Fibroblast of skin of back (primary cell): Measurements from ENCODE around the gene NUDT3.
"Not testable (repeated sequence)": the region's sequence is repeated elsewhere in the genome, so short reads cannot be mapped to it uniquely, and the experiment has no call there.

Source experiments
- DNase-seq: peaks from one replicate; pipeline ENCODE4 v3.0.0-alpha.2; 2013

The NUDT3 gene

DNA sequence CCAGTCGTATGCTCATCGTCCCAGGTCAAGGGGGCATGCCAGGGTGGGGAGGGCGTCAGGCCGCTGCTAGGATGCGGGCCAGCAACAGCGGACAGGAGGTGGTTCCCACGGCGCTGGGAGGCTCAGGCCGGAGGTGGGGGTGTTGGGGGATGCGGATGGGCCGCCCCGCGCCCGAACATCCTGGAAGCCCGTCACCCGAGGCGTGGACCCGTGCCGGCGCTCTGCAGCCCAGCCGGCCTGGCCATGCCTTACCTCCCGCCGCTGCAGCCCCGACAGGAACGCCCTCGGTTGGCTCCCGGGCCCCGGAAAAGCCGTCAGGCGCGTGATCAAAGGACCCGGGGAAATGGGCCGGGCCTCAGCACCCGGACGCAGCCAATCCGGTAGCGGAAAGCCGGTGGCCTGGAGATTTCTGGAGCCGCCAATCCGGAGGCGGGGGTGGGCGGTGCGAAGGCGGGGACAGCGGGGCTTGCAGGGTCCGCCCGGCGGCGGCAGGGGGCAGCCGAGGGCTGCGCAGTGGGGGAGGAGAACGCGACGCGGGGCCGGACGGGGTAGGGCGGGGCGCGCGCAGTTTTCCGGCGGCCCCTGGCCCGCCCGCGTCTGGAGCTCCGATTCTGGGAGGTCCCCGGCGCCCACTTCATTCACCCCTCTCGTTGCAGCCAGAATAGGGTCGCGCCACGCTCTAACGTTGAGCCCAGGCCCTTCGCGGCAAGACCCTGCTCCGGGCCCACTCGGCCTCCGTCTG is 143.6 kb downstream of the NUDT3 start, which contains the start of gene SMIM29:
Gene SMIM29 (minus strand): TSS at position 280 of the 742 bp plus-strand sequence. CDS start 1,215 bp downstream, outside the sequence.
- DNase-seq, result peak; percentile 94

DNA sequence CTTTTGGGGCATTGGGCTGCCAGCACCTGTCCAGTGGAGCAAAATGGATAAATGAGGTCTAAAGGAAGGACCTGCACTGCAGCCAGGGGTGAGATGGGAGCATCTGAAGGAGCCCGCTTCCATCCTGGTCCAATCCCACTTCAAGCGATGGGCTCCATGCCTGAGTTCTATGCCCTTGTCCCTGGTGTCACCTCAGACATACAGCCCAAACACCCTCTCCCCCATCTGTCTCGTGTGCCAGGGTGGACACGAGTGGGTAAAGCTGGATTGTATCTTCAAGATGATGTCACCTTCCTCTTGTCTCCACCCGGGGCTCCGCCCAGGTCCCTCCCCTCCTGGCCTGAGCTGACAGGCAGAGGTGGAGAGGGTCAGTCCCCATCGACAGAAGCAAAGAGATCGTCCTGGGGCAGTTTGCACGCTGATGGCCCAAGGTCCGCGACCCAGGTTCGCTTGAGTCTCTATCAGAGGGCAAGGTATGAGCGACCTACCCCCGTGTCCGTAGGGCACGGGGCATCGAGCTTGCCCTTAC is 144.2 kb downstream of the NUDT3 start:
- peak; percentile 42 for DNase-seq

DNA sequence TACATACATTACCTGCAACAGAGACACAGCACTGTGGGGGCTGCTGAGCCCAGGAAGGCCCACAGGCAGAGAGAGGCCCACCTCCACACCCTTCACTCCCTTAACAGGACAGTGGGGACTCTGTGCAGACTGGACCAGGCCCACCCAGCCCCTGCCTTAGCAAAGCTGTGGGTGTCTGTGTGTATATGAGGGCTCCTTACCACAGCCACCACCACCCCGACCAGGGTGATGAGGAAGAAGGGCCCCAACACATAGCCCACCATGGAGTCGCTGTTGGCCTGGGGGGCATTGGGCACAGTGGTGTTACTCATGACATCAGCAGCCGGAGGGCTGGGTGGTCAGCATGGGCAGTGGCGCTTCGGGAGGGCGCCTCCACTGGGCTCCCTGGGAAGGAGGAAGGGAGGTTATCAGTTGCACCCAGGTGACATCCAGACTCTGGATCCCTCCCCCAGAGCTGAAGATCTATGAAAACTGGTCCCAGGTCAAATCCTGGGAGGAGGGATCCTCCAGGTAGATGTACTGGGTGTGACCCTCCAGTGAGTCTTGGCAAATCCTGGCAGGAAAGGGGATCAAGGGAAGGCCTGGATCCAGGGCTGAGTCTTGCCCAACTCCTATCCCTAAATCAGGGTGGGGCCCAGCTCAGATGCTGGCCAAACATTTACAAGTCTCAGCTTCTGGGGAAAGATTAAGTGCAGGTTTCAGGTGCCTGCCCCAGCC is 144.8 kb downstream of the NUDT3 start:
- DNase-seq, result no peak

DNA sequence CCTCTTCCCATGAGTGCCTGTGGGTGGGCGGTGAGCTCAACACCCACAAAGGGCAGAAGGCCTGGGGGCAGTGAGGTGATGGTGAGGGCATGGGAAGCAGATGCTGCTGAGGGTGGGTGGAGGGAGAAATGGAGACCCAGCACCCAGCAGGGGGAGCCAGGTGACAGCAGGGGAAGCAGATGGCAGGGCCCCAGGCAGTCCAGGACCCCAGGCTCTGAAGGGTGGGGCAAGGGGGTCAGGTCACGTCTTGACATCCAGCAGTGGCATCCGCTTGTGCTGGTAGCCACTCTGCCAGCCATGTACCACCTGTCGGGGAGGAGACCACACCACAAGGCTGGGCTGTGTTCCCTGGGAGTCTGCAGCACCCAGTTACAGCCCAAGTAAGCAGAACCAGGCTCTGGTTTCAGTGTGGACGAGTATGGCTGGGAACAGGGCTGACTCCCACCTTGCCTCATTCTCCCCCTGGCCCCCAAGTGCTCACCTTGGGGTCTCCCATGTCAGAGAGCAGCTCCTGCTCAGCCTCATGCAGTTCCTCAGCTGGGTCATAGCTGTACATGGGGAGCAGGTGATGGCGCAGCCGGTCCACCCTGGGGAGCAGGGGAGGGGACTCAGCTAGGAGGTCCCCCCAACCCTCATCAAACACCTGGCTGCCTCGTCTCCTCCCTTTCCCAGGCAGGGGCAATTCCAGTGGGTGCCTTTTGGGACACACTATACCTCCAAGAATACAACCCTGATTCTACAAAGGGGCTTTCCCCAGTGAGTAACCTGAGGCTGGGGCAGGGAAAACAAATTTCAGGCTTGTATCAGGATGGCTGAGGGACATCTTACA is 145.7 kb downstream of the NUDT3 start:
- DNase-seq, result peak; percentile 41

DNA sequence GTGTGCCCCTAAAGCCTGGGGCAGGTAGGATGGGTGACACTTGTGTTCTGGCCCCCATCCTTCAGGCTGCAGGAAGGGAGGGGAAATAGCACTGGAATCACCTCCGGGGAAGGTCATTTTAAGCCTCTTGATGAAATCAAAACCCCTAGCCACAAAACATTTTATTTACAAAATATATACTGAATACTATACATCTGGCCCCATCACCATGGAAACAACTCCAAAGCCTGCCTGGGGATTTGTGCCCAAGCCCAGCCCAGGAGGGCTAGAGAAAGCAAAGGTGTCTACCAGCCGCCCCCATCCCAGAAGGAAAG is 146.3 kb downstream of the NUDT3 start:
- no peak for DNase-seq

DNA sequence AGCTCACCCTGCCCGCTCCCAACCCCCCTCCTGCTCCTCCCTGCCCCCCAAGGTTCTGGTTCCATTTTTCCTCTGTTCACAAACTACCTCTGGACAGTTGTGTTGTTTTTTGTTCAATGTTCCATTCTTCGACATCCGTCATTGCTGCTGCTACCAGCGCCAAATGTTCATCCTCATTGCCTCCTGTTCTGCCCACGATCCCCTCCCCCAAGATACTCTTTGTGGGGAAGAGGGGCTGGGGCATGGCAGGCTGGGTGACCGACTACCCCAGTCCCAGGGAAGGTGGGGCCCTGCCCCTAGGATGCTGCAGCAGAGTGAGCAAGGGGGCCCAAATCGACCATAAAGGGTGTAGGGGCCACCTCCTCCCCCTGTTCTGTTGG is 146.7 kb downstream of the NUDT3 start:
- DNase-seq, result not testable (repeated sequence)

DNA sequence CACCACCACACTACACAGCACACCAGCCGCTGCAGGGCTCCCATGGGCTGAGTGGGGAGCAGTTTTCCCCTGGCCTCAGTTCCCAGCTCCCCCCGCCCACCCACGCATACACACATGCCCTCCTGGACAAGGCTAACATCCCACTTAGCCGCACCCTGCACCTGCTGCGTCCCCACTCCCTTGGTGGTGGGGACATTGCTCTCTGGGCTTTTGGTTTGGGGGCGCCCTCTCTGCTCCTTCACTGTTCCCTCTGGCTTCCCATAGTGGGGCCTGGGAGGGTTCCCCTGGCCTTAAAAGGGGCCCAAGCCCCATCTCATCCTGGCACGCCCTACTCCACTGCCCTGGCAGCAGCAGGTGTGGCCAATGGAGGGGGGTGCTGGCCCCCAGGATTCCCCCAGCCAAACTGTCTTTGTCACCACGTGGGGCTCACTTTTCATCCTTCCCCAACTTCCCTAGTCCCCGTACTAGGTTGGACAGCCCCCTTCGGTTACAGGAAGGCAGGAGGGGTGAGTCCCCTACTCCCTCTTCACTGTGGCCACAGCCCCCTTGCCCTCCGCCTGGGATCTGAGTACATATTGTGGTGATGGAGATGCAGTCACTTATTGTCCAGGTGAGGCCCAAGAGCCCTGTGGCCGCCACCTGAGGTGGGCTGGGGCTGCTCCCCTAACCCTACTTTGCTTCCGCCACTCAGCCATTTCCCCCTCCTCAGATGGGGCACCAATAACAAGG is 147.3 kb downstream of the NUDT3 start:
- not testable (repeated sequence) for DNase-seq

DNA sequence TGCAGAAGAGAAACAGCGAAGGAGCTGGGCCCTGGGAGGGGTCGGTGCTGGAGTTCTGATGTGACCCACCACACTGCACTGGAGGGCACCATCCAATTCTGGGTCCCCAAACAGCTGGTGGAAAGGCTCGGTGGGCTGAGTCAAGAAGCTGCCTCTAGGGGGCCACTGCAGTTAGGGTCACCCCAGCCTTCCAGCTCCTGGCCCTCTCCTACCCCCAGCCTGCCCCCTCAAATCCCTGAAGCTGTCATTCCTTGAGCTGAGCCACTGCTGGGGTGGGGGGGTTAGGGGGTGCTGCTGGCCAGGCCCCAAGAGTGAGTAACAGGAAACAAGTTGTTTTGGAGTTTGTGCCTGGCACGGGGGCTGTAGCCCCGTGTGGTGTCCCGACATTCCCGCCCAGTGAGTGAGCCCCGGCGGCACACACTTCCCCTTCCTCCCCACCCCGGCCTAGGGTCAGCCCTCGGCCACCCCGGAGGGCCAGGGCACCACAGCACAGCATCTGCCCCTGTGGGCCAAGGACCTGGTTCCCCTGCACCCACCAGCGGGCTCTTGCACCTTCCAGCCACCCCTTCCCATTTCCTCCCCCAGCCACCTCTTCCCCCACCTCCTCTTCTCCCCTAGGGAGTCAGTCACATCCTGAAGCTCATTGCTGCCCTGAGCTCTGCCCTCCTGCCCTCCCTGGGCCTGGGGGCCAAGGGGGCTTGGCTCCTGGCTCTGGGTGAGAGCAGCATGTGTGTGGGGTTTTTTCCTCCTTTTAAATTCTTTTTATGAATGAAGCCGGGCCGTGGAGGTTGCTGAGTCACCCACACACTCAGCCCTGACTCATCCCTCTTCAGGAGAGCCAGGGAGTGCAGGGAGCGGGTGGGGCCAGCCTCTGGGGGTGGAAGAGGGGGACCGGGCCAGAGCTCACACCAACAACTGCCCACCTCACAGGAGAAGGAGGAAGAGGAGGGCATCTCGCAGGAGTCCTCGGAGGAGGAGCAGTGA is 148.3 kb downstream of the NUDT3 start:
- peak; percentile 95 for DNase-seq

DNA sequence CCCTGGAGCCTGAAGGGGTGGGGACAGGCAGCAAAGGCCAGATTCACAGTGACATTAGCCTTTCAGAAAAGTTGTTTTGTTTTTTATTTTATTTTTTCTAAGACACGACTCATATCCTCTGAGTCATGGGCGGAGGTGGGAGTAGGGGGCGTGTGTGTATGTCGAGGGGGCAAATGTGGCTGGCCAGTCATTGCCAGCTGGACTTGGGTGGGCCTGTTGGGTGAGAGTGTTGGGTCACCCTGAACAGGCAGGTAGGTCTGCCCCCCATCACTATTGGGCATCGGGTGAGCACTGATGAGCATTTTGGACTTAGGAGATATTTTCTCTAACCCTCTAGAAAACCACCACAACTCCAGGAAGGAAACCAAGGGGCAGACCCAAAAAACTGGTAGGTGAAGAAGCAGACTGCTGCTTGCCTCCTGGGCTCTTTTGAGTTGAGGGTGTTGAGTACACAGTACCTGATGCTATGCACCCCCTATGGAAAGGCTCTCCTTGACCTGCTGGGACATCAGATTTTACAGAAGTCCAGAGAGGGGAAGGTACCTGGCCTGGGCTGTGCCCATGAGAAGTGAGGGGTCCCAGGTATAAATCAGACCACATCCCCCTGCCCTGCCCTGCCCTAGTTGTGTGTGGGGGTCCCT is 149.2 kb downstream of the NUDT3 start:
- peak; percentile 73 for DNase-seq

DNA sequence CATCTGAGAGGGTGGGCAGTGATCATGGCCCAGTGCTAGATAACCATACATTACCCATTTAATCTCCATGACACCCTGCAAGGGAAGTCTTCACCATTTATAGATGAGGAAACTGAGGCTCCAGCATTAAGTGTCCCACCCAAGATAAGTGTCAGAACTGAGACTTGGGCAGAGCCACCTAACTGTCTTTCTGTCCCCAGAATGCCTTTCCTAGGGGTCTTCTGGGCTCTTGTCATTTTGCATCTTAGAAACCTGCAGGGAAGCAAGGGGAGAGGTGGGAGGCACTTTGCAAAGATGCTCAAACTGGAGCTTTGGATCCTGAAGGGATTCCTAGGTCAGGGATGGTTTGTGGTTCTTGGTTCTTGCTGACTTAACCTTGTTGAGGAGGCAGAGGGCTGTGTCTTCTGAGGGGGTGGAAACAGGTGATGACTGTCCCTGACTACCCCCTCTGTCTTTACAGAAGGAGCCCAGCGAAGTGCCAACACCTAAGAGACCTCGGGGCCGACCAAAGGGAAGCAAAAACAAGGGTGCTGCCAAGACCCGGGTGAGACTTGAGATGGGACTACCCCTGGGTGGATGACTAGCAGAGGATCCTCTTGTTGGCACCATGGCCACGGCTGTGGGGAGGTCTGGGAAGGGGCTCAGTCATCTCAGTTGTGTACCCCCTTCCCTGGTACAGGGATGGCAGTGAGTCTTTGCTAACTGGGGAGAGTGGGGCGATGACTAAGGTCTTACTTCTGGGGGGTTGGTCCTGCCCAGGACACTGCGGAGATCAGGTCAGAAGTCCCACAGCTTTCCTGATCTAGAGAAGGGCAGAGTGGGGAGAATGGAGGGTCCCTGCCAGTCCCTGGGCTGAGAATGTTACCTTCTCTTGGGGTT is 150.0 kb downstream of the NUDT3 start:
- peak; percentile 20 for DNase-seq

DNA sequence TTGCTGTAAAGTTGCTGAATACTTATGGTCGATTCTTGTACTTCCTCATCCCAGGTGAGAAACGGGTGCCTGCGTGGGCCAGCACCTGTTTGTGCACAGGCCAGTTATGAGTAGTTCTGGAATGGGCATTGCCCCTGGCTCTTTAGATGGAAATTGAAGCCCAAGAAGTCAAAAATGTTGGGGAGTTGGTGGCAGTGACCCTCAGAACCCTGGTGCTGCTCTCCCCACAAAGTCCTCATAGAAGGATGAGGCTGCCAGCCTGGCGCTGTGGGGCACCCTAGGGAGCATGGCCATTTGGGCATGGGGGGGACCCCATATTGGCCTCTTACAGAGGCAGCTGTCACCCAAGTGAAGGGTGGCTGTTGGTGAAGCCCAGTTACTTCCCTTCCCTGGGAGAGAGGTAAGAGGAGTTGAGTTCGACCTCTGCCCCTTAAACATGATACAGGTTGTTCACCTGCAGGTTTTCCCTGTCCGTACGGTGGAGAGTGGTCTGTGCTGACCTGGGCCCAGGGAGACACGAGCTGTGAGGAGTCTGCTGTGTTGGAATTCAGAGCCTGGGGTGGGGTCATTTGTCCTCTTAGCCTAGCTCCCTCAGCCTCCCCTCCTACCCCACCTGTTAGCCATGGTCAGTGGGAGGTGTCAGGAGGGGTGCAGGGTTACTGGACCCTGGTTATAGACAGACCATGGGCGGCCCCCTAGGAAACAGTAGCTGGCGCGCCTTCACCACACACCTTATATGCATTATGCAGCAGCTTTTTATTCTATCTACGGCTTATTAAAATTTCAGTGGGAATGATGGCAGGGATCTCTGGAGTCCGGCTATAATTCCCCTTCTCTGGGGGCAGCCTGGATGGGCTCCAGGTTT is 150.9 kb downstream of the NUDT3 start:
- no peak for DNase-seq

DNA sequence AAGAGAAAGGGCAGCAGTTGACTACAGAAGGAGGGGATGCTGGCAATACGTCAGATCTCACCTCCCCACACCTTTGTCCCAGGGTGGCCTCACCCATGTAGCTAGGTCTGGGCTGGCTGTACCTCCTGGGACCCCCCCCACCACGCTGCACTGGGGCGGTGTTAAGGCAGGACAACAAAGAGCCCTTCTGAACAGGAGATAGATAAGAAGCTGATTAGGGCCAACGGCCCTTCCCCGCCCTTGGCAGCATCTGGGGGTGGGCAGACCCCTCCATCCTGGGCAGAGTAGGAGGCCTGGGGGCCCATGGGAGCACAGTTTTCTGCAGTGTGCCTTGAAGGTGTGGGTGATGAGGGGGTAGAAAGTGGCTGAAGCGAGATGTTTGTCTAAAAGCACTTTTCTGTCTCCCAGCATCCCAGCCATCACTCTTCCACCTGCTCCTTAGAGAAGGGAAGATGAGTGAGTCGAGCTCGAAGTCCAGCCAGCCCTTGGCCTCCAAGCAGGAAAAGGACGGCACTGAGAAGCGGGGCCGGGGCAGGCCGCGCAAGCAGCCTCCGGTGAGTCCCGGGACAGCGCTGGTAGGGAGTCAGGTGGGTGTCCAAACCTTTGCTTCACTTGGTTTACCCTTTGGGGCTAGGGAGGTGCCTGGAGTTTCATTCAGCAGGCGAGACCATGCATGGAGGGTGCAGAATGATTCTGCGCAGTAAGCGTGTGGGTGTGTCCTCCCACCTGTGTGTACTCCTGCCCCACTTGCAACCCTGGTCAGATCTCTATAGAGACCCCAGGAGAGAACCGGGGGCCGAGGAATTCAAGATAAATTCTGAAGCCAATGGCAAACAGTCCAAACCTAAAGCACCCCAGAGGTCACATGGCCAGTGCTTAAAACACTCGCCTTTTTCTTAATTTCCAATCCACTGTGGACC is 151.9 kb downstream of the NUDT3 start:
- DNase-seq, result no peak

DNA sequence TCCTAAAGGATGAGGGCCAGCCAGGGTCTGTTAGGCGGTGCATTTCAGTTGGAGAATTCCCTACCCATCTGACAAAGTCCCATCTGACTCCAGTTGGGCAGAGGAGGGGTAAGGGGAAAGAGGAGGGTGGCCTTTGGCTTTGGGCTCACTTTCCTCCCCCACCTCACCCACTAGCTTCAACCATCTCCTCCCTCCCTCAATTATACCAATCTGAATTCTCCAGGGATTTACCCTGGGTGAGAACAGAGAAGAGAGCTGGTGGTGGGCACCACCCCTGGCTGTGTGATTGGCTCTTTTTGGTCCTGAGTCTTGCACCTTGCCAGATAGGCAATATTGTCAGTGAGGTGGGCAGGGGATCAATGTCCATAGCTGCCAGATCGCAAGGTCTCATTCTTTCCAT is 152.6 kb downstream of the NUDT3 start:
- no peak for DNase-seq

DNA sequence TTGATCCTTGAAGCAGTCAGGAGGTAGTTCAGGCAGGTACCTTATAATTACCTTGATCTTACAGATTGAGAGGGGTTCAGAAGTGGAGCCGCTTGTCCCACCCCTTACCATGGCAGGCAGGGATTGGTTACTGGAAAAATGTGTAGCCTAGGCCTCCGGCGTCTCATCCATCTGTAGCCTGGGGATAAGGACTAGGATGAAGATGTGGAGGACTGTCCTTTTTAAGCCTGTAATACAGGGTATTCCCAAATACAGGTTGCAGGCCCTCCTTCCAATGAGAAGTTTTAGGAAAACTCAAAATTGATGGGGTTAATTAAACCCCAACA is 153.0 kb downstream of the NUDT3 start:
- DNase-seq, result no peak

DNA sequence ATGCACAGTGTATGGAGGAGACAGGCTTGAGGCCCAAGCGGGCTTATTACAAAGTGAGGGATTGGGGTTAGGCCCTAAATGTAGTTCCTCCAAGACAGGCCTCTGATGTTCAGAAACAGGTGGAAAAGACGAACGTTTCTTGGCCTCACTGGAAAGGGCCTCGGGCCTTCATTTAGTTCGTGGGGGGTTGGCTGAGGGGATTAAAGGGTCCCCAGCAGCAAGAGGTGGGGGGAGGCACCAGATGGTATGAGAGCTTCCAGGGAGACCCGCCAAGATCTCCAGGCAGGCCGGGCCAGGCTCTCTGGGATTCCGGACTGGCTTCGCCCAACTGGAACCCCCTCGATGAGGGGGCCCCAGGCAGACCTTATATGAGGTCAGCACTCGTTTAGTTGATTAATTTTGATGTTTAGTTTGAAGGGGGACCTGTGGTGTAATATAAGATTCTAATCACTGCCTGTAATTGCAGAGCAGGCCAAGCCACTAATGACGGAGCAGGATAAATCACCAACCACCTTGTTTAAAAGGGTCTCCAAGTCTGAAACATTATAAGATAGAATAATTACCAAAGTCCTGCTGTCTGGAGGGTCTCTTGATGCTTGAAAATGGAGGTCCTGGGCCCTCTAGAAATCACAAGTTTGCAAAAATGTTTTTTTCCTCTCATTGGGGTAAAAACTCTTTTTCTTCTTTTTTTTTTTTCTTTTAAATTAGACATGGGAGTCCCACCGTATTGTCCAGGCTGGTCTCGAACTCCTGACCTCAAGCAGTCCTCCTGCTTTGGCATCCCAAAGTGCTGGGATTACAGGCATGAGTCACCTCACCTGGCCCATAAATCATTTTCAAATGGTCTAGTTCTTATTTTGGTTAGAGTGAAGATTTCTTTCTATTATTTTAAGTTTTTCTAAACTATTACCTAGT is 153.6 kb downstream of the NUDT3 start:
- DNase-seq, result no peak
